ENCODE measurements around the gene FOXO1.

Gene FOXO1

DNA sequence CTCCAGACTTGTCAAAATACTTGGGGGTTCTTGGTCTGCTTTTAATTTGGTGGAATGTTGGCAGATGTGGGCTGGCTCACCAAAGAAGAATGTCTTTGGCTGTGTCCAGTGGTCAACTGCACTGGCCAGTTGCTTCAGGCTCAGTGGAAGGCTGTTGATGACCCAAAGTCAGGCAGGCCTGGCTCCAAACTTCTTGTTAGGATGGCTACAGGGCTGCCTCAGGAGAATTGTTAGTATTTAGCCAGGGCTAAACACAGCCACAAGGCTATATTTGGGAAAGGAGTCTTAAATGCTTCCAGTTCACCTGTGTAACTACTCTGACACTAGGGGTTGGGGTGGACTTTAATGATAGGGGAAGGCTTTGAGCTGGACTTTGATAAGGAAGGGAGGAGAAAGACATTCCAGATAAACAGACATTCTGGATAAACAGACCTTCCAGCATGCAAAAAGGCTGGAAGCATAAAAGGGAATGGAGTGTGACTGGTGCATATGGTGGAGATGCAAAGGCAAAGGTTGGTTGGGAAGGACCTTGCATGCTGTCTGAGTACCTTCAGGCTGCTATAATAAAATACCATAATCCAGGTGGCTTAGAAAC is 116.8 kb downstream of the FOXO1 start:
- Histone ChIP-seq H3F3A (ENCODE audit: control insufficient read depth, insufficient read depth) (peaks cover 24% of the 10 kb centered on the region), H3K4me3 (ENCODE audit: low read length) (no peak overlapping the region), H3K9me2 (replicated peaks; ENCODE audit: control insufficient read depth, low read length) (no peaks in the 10 kb centered on the region), H3K4me1 (ENCODE audit: control insufficient read depth, low read length) (peaks cover 53% of the 10 kb centered on the region), H3K36me3 (ENCODE audit: control insufficient read depth, low read length) (peaks cover 6% of the 10 kb centered on the region), H3K79me2 (ENCODE audit: control insufficient read depth, low read length) (peaks cover 27% of the 10 kb centered on the region), H3K9me3 (ENCODE audit: control insufficient read depth, insufficient read depth, low read length) (no peaks in the 10 kb centered on the region), H4K20me1 (ENCODE audit: control insufficient read depth, insufficient read depth, low read depth, low read length) (no peaks in the 10 kb centered on the region), H3K4me2 (ENCODE audit: low read length) (no peak overlapping the region), H3K27ac (ENCODE audit: low read depth, low read length) (no peak overlapping the region), H3K27me3 (ENCODE audit: control insufficient read depth, low read length) (no peaks in the 10 kb centered on the region)
- TF ChIP-seq, protein P1, sequence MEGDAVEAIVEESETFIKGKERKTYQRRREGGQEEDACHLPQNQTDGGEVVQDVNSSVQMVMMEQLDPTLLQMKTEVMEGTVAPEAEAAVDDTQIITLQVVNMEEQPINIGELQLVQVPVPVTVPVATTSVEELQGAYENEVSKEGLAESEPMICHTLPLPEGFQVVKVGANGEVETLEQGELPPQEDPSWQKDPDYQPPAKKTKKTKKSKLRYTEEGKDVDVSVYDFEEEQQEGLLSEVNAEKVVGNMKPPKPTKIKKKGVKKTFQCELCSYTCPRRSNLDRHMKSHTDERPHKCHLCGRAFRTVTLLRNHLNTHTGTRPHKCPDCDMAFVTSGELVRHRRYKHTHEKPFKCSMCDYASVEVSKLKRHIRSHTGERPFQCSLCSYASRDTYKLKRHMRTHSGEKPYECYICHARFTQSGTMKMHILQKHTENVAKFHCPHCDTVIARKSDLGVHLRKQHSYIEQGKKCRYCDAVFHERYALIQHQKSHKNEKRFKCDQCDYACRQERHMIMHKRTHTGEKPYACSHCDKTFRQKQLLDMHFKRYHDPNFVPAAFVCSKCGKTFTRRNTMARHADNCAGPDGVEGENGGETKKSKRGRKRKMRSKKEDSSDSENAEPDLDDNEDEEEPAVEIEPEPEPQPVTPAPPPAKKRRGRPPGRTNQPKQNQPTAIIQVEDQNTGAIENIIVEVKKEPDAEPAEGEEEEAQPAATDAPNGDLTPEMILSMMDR (IDR thresholded peaks at IDR 0.05; ENCODE audit: low read depth, low read length, poor library complexity, severe bottlenecking) = no peak

DNA sequence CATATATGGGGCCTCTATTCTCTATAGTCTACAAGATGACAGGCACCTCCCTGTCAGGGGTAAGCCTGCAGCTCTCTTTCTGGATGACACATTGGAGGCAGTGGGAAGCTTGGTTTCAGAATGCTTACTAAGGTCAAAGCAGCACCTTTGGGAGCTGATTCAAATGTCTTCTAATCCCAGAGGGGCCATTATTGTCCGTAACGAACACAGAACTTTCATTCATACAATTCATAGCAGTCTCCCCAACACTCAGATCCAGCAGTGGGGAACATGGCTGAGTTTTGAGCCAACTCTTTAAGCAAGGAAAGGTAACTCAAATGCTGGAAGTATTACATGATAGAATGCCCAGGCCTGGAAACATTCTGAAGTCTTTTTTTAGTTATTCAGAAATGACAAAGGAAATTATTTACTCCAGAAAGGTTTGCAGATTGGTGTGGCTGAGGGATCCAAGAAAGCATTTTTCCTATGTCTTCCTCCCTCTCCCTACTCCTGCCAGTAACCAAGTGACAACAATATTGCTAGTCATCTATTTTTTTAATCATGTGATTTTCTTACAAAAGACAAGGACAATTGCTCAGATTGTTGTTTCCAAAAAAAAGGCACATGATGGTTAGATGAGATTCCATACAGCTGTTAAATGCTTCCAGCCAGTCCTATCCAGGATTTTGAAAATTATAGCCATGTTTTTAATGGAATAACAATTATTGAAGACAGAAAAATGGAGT is 118.7 kb downstream of the FOXO1 start:
- no peak for TF ChIP-seq EZH2phosphoT487 (IDR thresholded peaks at IDR 0.05; ENCODE audit: borderline replicate concordance, low read length)
- TF ChIP-seq, protein P1 (IDR thresholded peaks at IDR 0.05; ENCODE audit: low read depth, low read length, poor library complexity, severe bottlenecking) = no peak
- H3F3A ChIP-seq (ENCODE audit: control insufficient read depth, insufficient read depth) = peaks cover 21% of the 10 kb centered on the region
- H3K4me2 ChIP-seq (ENCODE audit: low read length) = no peak overlapping the region
- no peaks in the 10 kb centered on the region for H3K36me3 ChIP-seq (ENCODE audit: control insufficient read depth, low read length)
- no peaks in the 10 kb centered on the region for H4K20me1 ChIP-seq (ENCODE audit: control insufficient read depth, insufficient read depth, low read depth, low read length)
- no peak overlapping the region for H3K27ac ChIP-seq (ENCODE audit: low read depth, low read length)
- no peaks in the 10 kb centered on the region for H3K9me3 ChIP-seq (ENCODE audit: control insufficient read depth, insufficient read depth, low read length)
- no peaks in the 10 kb centered on the region for H3K9me2 ChIP-seq (replicated peaks; ENCODE audit: control insufficient read depth, low read length)
- H3K4me1 ChIP-seq (ENCODE audit: control insufficient read depth, low read length) = peaks cover 34% of the 10 kb centered on the region
- peaks cover 9% of the 10 kb centered on the region; the same call in 1 of the 2 replicates for H3K79me2 ChIP-seq (ENCODE audit: control insufficient read depth, low read length)
- no peak overlapping the region for H3K4me3 ChIP-seq (ENCODE audit: low read length)
- H3K27me3 ChIP-seq (ENCODE audit: control insufficient read depth, low read length) = no peaks in the 10 kb centered on the region

DNA sequence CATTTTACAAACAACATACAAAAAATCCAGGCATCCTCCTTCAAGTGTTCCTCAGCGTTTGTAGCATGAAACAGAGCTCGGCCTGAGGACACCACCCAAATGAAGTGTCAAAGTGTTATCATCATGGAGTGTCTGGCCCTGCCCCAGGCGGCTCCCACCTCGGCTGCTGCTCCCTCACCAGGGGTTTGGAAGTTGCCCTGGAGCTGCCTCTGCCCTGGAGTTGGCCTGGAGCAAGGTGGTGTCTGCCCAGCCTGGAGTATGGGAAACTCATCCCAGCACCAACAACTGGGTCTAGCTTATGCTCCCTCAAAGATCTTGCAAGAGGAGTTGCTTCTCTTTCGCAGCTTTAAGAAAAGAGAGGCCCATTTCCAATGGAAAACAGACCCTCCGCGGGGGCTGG is 120.4 kb downstream of the FOXO1 start:
- no peaks in the 10 kb centered on the region for H3K79me2 ChIP-seq (ENCODE audit: control insufficient read depth, low read length)
- no peak overlapping the region for H3K4me2 ChIP-seq (ENCODE audit: low read length)
- H3K4me3 ChIP-seq (ENCODE audit: low read length) = no peak overlapping the region
- H3F3A ChIP-seq (ENCODE audit: control insufficient read depth, insufficient read depth) = peaks cover 18% of the 10 kb centered on the region
- no peaks in the 10 kb centered on the region for H3K36me3 ChIP-seq (ENCODE audit: control insufficient read depth, low read length)
- TF ChIP-seq EZH2phosphoT487 (IDR thresholded peaks at IDR 0.05; ENCODE audit: borderline replicate concordance, low read length) = no peak
- TF ChIP-seq, protein P1 (IDR thresholded peaks at IDR 0.05; ENCODE audit: low read depth, low read length, poor library complexity, severe bottlenecking) = no peak
- H3K9me3 ChIP-seq (ENCODE audit: control insufficient read depth, insufficient read depth, low read length) = no peaks in the 10 kb centered on the region
- H3K9me2 ChIP-seq (replicated peaks; ENCODE audit: control insufficient read depth, low read length) = no peaks in the 10 kb centered on the region
- H3K27me3 ChIP-seq (ENCODE audit: control insufficient read depth, low read length) = no peaks in the 10 kb centered on the region
- H3K27ac ChIP-seq (ENCODE audit: low read depth, low read length) = no peak overlapping the region
- no peaks in the 10 kb centered on the region for H4K20me1 ChIP-seq (ENCODE audit: control insufficient read depth, insufficient read depth, low read depth, low read length)
- H3K4me1 ChIP-seq (ENCODE audit: control insufficient read depth, low read length) = peaks cover 20% of the 10 kb centered on the region
